GM19438 (cell line): ENCODE results near the gene CETN3.

Source experiments
- ATAC-seq: cut with Tn5 transposase; IDR thresholded peaks from one replicate; pipeline ENCODE4 v1.9.1; 2021; ENCODE audit warnings: low read depth; ENCODE audit not compliant: unreplicated experiment

CETN3 gene

DNA sequence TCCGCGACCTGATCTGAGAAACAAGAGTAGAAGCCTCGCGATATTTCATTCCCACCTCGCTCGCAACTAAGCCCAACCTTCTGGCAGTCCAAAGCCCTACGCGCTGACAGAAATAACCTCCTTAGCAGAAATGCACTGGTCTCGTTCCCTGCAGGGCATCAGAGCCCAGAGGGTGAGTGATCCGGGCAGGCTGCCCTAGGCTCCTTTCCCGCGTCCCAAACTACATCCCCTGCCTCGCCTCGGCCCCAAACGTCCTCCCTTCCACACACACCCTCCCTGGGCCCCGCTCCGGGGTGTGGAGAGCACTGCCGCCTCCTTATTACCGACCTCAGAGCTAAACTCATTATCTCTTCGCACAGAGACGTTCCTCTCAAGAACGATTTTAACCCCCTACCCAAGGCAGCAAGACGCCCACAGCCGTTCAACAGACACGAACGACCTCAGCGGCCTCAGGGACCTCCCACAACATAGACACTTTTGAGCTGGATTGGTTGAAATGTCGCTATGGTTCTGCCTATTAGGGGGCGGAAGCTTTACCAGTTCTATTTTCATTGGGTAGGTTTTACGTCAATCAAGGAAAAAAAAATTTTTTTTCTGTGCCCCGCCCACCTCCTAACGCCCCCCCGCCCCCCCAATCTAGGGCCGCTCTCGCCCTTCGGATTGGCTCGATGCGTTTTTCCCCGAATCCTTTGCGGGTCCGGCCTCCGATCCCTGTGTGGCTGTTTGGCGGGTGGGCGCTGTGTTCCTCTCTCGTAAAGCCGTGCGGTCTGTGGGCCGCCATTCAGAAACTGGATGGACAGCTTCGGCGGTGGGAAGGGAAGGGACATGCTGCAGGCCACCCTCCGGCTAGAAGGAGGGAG, at the start of gene CETN3:
CETN3 (minus strand) TSS at position 439 of the 860 bp plus-strand sequence; CDS start at position 344, 95 bp downstream.
- peak; percentile 95 for ATAC-seq

GRCh38 chr5:90446961-90447360, 37.4 kb upstream of the CETN3 start:
- ATAC-seq, result no peak

- ATAC-seq, result no peak
Observed at GRCh38 chr5:90440644-90441043, 31.1 kb upstream of the CETN3 start.

GRCh38 chr5:90438100-90438499, 28.5 kb upstream of the CETN3 start:
- no peak for ATAC-seq

- ATAC-seq, result no peak
Observed at GRCh38 chr5:90437663-90438062, 28.1 kb upstream of the CETN3 start.

GRCh38 chr5:90434116-90434714, 24.7 kb upstream of the CETN3 start:
- ATAC-seq, result peak; percentile 69

- peak; percentile 82 for ATAC-seq
Observed at GRCh38 chr5:90424245-90424644, 14.7 kb upstream of the CETN3 start.

GRCh38 chr5:90421136-90421535, 11.6 kb upstream of the CETN3 start:
- ATAC-seq, result no peak

GRCh38 chr5:90418214-90418613, 8.7 kb upstream of the CETN3 start:
- no peak for ATAC-seq

DNA sequence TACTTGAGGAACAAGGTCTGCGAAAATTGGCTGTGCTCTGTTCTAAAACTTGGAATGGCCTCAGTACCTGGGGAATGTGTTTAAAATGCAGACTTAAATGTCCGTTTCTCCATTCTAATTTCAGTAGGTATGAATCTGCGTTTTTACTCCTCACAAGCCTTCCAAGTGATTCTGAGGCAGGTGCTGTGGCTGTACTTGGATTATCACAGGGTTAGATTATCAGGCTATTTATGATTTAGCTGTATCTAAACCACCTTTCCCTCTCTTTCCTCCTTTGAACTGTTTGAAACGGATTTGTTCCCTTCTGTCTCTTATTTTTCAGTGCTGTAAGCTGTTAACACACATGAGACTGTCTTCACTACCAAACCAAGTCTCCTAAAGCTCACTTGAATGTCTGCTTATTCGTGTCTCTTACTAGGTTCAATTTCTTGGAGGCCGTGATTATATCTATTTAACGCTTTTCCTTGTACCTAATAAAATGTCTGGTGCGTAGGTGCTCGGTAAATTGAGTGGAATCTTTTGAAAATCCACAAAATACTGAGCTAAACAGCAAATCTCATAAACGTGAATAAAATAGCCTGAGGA, 714 bp upstream of the CETN3 start:
- no peak for ATAC-seq

GRCh38 chr5:90408571-90409317, 812 bp downstream of the CETN3 start:
- peak; percentile 0 for ATAC-seq

GRCh38 chr5:90406466-90406865, 3.1 kb downstream of the CETN3 start:
- no peak for ATAC-seq

GRCh38 chr5:90402521-90403255, 6.9 kb downstream of the CETN3 start:
- ATAC-seq, result no peak

GRCh38 chr5:90399251-90399650, 10.3 kb downstream of the CETN3 start:
- no peak for ATAC-seq

GRCh38 chr5:90398726-90399125, 10.8 kb downstream of the CETN3 start:
- no peak for ATAC-seq

DNA sequence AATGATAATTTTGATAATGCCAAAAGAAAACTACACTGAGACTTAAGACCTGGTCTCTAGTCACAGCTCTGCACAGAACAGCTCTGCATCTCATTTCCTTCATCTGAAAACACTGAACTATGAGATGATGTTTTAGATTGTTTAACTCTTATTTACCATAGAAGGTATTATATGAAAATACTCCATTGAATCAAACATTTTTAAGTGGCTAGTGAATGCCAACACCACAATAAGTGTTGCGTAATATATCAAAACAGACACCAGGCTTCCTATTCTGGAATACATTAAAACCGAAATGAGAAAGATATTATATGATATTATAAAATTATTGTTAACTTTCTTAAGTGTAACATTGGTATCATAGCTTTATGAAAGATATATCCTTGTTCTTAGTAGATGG, 14.6 kb downstream of the CETN3 start:
- no peak for ATAC-seq

DNA sequence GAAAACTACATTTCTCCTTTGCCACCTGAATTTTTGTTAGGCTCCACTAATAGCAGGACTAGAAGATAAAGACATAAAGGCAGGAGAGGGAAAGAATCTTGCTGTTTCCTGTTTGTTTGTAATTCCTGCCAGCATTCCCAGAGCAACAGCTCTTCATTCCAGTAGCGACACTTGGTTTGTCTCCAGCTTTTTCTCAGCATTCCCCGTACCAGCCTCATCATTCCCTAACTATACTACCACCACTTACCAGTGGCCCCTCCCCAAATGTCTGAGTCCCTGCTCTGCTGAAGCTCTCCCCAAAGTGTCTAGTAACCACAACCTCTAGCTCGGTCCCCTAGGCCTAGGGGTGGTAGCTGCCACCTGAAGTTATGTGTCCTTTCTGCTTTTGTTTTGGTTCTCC, 18.6 kb downstream of the CETN3 start:
- no peak for ATAC-seq

- ATAC-seq, result no peak
Observed at GRCh38 chr5:90390326-90390725, 19.2 kb downstream of the CETN3 start.

DNA sequence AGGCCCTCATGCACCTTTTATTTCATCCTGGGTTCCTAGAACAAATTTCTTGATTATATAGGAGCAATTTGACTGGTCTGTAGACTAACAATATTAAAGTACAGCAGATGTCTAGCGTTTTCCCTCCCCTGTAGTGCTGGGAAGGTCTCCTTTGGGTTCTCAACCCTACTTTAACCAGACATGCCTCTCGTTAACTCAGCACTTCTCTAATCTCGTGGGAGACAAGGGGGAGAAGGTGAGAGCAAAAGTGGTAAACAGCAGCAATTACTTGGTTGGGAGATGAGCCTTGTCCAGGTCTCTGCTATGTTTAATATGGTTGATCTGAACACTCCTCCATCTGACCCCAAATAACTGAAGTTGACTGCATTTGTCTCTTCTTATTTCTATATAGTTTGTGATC, 22.0 kb downstream of the CETN3 start:
- no peak for ATAC-seq

DNA sequence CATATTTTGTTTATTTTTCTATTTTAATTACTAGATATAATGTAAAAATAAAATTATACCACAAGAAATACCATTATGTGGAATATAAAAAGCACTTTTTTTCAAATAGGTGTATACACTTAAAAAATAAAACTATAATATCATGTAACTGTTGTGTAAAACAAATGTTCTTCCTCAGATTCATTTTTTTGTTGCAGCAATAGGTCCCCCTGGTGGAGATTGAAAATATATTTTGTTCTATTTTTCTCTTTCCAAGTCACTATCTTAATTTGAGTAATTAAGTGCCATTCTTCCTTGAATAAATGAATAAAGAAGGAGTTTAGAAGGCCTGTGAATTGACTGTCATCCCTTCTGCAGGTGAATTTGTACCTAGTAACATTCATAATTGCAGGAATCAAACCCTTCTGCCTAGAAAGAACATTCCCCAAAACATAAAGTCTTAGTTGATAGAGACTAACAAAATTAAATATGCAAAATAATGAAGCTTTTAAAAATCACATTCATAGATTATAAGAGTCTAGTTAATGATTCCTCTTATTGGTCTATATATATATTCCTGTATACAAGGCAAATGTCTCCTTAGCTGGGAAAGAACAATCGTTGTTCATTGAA, 23.4 kb downstream of the CETN3 start:
- no peak for ATAC-seq
